ENCODE measurements around the gene XIRP2.
"Not testable (repeated sequence)": the region's sequence is repeated elsewhere in the genome, so short reads cannot be mapped to it uniquely, and the experiment has no call there.

Gene XIRP2

DNA sequence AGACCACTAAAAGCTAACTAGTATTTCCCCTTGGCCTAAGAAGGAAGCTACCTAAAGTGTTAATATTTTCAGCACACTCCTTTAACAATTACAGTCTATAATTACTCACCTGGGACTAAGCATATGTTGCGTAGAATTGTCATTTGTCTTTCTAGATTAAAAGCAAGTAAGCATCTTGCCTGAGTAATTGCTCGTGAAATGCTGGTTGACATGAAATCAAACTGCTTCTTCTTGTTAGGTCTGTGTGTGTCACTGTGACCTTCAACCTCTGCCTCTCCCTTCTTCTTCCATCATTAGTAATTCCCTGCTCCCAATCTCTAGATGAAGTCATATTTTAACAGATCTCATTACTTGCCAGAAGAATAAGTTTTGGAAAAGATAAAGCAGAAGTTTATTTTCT lies 212.2 kb downstream of the XIRP2 start:
- H3K9ac ChIP-seq (ENCODE audit: low read length): no peak overlapping the region

GRCh38 chr2:167103028-167103756 lies 214.9 kb downstream of the XIRP2 start:
- Histone ChIP-seq H4K20me1 (ENCODE audit: insufficient read depth, low read length) (no peaks in the 10 kb centered on the region), H3K36me3 (replicated peaks; ENCODE audit: low read depth, low read length) (no peaks in the 10 kb centered on the region), H3K27me3 (ENCODE audit: low read depth, low read length) (no peaks in the 10 kb centered on the region), H3K27ac (ENCODE audit: low read length) (no peak overlapping the region), H3K4me2 (ENCODE audit: low read length) (no peak overlapping the region), H3K4me1 (ENCODE audit: low read length) (no peaks in the 10 kb centered on the region), H2AFZ (ENCODE audit: low read depth, low read length) (no peak overlapping the region), H3K79me2 (ENCODE audit: low read length) (no peaks in the 10 kb centered on the region), H3K9me3 (ENCODE audit: insufficient read depth, low read length) (no peaks in the 10 kb centered on the region), H3K9ac (ENCODE audit: low read length) (no peak overlapping the region), H3K4me3 (ENCODE audit: low read length) (no peak overlapping the region)
- TF ChIP-seq EZH2phosphoT487 (IDR thresholded peaks at IDR 0.05; ENCODE audit: low read depth) (no peak), CTCF (IDR thresholded peaks at IDR 0.05; ENCODE audit: low read depth, low read length) (no peak)

More for the DNA sequence above, 212.2 kb downstream of the XIRP2 start:
- Histone ChIP-seq H2AFZ (ENCODE audit: low read depth, low read length) (no peak overlapping the region), H3K4me1 (ENCODE audit: low read length) (no peaks in the 10 kb centered on the region), H3K27me3 (ENCODE audit: low read depth, low read length) (no peaks in the 10 kb centered on the region), H4K20me1 (ENCODE audit: insufficient read depth, low read length) (no peaks in the 10 kb centered on the region), H3K27ac (ENCODE audit: low read length) (no peak overlapping the region), H3K9me3 (ENCODE audit: insufficient read depth, low read length) (no peaks in the 10 kb centered on the region), H3K4me2 (ENCODE audit: low read length) (no peak overlapping the region), H3K79me2 (ENCODE audit: low read length) (no peaks in the 10 kb centered on the region), H3K4me3 (ENCODE audit: low read length) (no peak overlapping the region), H3K36me3 (replicated peaks; ENCODE audit: low read depth, low read length) (no peaks in the 10 kb centered on the region)
- TF ChIP-seq EZH2phosphoT487 (IDR thresholded peaks at IDR 0.05; ENCODE audit: low read depth) (no peak), CTCF (IDR thresholded peaks at IDR 0.05; ENCODE audit: low read depth, low read length) (no peak)

GRCh38 chr2:167103757-167104133 lies 215.5 kb downstream of the XIRP2 start:
- Histone ChIP-seq H3K36me3 (replicated peaks; ENCODE audit: low read depth, low read length) (no peaks in the 10 kb centered on the region), H3K4me3 (ENCODE audit: low read length) (no peak overlapping the region), H3K27me3 (ENCODE audit: low read depth, low read length) (no peaks in the 10 kb centered on the region), H3K9ac (ENCODE audit: low read length) (no peak overlapping the region), H2AFZ (ENCODE audit: low read depth, low read length) (no peak overlapping the region), H3K9me3 (ENCODE audit: insufficient read depth, low read length) (no peaks in the 10 kb centered on the region), H3K4me2 (ENCODE audit: low read length) (no peak overlapping the region), H3K79me2 (ENCODE audit: low read length) (no peaks in the 10 kb centered on the region), H3K4me1 (ENCODE audit: low read length) (no peaks in the 10 kb centered on the region), H3K27ac (ENCODE audit: low read length) (no peak overlapping the region), H4K20me1 (ENCODE audit: insufficient read depth, low read length) (no peaks in the 10 kb centered on the region)
- TF ChIP-seq EZH2phosphoT487 (IDR thresholded peaks at IDR 0.05; ENCODE audit: low read depth): no peak
- no peak for TF ChIP-seq CTCF (IDR thresholded peaks at IDR 0.05; ENCODE audit: low read depth, low read length)

DNA sequence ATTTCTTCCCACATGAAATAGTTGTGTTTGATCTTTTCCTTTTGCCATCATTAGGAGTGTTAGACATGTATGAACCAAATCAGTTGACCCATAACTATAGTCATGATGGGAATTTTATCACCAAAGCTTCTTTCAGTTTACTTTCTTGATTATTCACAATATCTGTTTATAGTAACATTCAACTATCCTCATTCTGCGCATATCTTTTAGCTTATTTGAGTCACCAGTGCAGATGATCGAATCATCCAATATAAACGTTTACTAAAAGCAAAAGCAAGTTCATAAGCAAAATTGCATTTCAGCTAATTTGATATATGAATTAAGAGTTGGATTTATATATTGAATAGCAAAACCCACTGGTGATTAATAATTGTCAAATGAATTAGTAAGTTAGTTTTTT lies 216.4 kb downstream of the XIRP2 start:
- Histone ChIP-seq H3K9ac (ENCODE audit: low read length) (no peak overlapping the region), H3K9me3 (ENCODE audit: insufficient read depth, low read length) (no peaks in the 10 kb centered on the region), H3K27me3 (ENCODE audit: low read depth, low read length) (no peaks in the 10 kb centered on the region), H3K79me2 (ENCODE audit: low read length) (no peaks in the 10 kb centered on the region), H4K20me1 (ENCODE audit: insufficient read depth, low read length) (no peaks in the 10 kb centered on the region), H3K36me3 (replicated peaks; ENCODE audit: low read depth, low read length) (no peaks in the 10 kb centered on the region), H2AFZ (ENCODE audit: low read depth, low read length) (no peak overlapping the region), H3K4me1 (ENCODE audit: low read length) (no peaks in the 10 kb centered on the region), H3K4me3 (ENCODE audit: low read length) (no peak overlapping the region), H3K4me2 (ENCODE audit: low read length) (no peak overlapping the region), H3K27ac (ENCODE audit: low read length) (no peak overlapping the region)
- no peak for TF ChIP-seq CTCF (IDR thresholded peaks at IDR 0.05; ENCODE audit: low read depth, low read length)
- TF ChIP-seq EZH2phosphoT487 (IDR thresholded peaks at IDR 0.05; ENCODE audit: low read depth): no peak

DNA sequence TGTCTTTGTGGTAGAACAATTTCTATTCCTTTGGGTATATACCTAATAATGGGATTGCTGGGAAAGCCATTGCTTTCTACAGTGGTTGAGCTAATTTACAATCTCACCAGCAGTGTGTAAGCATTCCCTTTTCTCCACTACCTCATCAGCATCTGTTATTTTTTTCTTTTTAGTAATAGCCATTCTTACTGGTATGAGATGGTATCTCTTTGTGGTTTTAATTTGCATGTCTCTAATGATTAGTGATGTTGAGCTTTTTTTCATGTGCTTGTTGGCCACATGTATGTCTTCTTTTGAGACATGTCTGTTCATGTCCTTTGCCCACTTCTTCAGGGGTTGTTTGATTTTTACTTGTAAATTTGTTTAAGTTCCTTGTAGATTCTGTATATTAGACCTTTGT lies 221.4 kb downstream of the XIRP2 start:
- not testable (repeated sequence) for H4K20me1 ChIP-seq (ENCODE audit: insufficient read depth, low read length)

More for the DNA sequence above, 221.4 kb downstream of the XIRP2 start:
- not testable (repeated sequence) for H3K27ac ChIP-seq (ENCODE audit: low read length); H3K9me3 ChIP-seq (ENCODE audit: insufficient read depth, low read length); H3K27me3 ChIP-seq (ENCODE audit: low read depth, low read length); H2AFZ ChIP-seq (ENCODE audit: low read depth, low read length); H3K4me1 ChIP-seq (ENCODE audit: low read length); H3K4me3 ChIP-seq (ENCODE audit: low read length); H3K4me2 ChIP-seq (ENCODE audit: low read length); H3K79me2 ChIP-seq (ENCODE audit: low read length); H3K9ac ChIP-seq (ENCODE audit: low read length); H3K36me3 ChIP-seq (replicated peaks; ENCODE audit: low read depth, low read length)
